Hepatic stellate cell (primary cell): Measurements from ENCODE around the gene CSNK1G2.
A peak's percentile ranks its signal among the peaks of the same experiment; 100 is the strongest.

Experiments
- DNase-seq: peaks from one replicate; pipeline ENCODE4 v3.0.0; 2011; ENCODE audit warnings: low spot score

Gene CSNK1G2

DNA sequence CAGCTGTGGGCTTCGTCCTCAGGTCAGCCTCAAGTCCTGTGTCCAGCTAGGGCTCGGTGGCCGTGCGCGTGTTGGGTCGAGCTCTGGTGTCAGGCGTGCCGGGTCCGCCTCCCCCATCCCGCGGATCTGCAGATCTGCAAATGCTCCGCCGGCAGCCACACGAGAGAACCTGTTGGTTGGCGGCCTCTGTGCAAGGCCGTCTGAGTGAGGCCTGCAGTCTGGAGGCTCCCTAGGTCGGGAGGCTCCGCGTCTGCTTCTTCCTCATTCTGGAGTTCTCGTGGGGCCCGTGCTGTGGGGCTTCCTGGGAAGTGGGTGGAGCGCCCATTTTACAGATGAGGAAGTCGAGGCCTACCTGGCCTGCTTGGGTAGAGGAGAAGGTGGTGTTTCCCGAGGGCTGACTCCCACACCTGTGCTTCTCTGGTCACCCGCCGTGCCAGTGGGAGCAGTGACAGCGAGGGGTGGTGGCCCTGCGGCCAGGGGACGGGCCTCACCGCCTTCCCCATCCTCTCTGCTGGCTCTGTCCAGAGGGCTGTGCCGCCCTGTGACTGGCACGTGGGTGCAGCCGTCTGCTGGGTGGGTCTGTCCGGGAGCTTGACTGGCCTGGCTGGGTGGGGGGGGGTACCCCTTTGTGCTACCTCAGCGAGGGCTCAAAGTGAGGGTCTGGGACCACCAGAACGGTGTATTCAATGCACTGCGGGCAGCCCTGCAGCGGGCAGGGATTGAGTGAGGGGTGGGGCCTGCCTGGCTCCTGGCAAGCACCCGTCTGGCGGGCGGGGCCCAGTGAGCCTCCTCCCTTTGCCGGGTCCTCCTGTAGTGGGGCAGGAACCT, 3.3 kb downstream of the CSNK1G2 start:
- DNase-seq: no peak

DNA sequence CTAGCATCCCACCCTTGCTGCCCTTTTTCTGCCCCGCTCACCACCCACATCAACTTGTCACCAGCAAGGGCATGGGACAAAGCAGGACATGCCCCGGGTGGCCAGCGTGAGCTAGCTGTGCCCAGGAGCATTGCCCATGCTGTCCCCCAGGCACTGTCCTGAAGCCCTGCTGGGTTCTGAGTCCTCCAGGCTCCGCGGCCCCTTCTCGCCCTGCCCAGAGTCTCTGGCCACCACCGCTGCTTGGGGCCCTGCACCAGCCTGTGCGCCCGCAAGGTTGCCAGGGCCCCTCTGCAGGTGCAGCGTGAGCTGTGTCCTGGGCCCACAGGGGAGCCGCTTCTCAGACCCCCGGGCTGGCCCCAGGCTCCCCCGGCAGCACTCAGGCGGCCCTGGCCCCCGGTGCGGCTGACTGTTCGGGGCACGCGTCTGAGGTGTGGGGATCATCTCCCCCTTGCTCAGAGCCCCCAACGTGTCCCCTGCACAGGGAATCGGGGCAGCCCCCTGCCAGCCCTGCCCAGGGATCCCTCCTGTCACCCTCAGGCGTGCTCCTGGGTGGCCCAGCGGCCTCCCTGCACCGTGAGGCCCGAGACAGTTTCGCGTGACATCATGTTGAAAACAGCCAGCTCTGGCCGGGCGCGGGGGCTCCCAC, 4.1 kb downstream of the CSNK1G2 start:
- DNase-seq: no peak

DNA sequence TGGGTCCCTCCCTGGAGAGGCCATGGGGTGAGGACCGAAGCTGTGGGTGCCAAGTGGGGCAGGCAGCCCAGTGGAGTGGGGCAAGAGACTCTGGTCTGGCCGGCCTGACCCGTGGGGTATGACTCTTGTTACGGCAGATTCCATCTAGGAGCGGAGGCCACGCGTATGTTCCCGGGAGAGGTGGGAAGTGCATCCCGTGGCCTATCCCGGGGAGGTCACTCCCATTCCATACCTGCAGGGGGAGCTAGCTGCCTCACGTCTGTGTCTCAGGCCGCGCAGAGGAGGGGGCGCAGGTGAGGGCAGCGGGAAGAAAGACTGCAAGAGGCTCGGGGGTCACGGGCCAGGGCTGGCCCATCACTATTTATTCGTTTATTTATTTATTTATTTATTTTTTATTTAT, 4.9 kb downstream of the CSNK1G2 start:
- DNase-seq: peak; percentile 51

DNA sequence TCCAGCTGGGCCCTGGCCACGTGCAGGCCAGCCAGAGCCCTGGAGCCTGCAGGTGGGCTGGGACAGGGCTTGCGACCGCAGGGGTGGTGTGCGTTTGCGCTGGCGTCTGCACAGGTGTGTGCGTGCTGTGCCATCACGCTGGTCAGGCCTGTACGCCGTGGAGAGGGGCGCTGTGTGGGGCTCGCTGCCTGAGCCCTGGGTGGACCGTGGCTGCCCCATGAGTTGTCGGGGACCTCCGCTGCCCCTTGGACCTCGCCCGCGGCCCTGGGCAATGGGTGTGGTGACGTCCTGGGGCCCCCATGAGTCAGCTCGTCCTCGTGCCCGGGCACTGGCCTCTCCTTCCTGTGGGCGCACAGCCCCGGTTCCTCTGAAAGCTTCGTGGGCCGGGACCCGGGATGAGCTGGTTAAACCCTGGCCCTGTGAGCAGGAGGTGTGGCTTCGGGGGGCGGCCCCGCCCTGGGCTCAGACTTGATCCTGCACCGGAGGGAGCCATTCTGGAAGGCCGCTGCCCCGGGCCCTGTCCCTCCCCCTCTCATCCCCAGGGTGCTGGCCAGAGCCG, 6.8 kb downstream of the CSNK1G2 start:
- DNase-seq: no peak

DNA sequence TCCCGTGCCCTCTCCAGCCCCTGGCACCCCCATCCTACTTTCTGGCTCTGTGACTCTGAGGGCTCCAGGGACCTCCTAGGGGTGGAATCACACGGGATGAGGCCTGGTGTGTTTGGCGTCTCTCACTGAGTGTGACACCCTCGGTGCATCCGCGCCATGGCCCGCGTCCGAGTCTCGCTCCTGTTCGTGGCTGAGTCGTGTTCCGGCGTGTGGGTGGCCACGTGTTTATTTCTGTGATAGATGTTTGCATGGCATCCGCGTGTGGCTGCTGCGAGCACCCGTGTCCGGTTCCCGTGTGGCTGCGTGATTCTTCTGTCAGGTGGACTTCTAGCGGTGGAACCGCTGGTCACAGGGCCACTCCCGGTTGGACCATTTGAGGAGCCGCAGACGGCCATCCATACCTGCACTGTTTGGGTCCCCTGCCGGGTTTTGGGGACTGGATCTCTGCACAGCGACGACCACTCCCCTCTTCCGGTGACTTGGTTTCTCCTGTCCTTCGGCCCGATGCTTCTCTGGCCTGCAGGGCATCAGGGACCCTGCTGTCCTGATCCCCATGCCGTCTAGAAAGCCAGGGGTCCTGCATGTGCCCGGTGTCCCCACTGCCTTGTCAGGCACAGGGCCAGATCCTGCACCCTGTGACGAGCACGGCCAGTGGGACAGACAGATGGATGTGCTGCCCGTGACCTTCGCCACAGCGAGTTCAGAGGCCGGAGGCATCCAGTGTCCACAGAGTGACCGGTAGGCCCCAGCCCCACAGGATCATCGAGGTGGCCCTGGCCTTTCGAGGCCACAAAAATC, 8.5 kb downstream of the CSNK1G2 start:
- DNase-seq: no peak

DNA sequence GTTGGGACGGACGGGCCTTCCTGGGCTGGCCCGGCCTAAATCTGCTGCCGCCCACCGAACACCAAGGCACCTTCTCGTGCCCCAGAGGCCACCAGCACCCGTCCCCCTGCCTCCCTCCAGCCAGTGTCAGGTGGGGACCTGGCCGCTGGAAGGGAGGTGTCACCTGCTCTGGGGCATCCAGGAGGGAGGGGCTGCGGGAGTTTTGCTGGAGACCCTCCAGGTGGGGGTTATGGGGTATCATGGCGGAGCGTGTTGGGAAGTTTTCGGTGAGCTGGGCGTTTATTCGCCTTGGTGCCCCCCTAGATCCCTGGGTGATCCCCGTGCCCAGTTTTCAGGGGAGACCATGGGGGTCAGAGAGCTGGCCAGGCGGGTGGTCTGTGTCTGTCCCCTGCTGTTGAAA, 9.7 kb downstream of the CSNK1G2 start:
- no peak for DNase-seq

DNA sequence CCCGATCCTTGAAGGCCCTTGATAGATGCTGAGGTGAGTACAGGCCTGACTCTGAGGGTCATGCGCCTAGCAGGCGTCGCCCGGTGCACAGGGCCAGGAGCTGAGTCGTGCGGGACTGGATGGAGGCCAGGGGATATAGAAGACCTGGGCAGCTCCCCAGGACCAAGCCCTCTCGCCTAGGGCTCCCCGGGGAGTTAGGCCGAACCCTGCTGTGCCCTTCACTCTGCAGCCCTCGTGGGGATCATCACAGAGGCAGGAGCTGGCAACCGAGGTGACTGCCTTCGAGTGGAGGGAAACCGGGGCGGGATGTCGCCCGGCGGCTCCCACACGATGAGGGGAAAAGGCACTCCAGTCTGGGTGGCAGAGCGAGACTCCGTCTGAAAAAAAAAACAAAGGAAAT, 11.7 kb downstream of the CSNK1G2 start:
- no peak for DNase-seq

DNA sequence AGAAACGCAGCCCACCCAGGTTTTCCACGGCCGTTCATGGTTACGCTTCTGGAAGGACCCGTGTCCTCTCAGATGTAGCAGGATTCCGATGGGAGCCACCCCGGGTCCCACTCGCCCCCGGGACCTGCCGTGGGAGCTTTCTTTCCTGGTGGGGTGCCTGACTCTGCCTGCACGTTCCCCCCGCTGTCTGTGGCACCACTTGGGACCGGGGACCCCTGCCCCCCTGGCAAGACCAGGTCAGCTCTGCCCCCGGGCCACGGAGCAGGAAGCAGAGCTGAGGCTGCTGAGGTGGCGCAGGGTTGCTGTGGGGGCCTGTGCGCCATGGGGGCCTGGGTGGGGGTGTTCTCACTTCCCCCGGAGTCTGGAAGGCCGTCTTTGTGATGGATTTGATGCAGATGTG, 12.1 kb downstream of the CSNK1G2 start:
- no peak for DNase-seq

DNA sequence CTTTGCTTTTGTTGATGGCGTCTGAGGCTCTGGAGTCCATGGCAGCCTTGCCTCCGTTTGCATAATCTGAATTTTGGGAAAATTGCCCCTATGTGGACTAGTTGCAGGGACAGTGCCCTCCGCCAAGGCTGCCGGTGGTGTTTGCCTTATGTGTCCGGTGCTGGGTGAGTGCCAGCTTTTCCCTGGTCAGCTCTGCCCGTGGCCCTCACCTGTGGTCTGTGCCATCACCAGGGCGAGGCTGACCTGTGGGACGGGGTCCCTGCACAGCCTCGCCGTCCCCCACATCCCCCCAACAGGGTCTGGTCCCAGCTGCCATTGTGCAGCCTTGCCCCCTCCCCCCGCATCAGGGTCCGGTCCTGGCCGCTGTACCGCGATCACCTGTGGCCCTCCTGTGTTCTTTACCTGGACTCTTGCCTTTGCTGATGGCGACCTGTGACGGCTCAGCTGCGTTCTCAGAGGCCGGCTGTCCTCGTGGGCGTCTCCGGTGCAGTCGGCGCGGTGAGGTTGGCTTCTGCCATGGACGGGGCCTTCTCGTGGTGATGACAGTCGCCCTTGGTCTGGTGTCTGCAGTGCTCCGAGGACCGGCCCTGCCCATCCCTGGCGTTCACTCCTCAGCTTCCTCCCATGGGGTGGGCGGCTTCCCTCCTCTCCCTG, 12.6 kb downstream of the CSNK1G2 start:
- no peak for DNase-seq

DNA sequence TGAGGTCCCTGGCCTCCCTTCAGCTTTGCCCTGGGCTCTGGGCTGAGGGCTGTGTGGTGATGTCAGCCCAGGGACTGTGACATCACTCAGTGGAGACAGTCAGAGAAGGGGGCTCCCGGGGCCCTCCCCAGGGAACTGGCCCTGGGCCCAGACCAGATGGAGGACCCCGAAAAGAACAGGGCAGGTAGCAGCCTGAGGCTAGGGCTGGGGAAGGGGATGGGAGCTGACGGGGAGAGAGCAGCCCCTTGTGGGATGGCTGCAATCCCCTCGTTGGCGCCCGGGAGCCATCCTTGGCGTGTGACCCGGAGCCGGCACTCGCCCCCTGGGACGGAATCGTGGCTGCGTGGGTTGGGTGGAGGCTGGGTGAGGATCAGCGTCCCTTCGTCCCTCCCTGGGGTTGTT, 13.6 kb downstream of the CSNK1G2 start:
- no peak for DNase-seq

DNA sequence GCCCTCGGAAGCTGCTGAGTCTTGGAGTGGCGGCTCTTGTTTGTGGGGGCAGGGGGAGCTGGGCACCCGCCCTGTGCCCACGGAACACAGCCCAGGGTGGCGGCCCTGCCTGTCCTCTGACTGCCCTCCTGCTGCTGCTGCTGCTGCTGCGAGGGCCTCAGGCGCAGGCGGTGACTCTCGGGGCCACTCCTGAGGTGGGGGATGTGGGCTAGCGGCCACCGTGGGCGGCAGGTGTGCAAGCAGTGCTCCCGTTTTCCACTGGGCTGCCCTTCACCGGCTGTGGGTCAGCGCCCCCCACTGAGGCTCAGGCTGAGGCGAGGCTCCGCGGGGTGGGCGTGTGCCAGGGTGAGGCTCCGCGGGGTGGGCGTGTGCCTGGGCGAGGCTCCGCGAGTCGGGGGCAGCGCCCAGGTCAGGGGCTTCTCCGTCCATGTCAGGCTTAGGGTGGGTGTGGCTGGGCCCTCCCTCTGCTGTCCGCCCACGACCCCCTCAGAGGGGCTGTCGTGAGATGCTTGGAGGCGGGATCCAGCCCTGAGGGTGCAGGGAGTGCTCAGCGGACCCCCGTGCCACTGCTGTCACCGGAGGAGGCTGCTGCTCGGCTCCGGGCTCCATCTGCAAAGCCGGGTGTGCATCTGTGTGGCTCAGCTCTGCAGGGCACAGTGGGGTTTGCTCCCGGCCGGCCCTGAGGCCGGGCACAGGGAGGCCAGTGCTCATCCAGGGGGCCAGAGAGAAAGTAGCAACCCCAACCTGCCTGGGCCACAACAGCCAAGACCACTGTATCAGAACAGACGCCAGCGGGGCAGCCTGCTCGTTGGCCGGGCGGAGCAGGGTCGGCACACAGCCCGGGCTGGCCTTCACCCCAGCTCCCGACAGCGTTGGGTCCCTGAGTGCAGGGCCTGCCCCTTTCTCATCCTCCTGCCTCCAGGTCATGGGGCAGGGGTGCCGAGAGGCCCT, 14.5 kb downstream of the CSNK1G2 start:
- no peak for DNase-seq

DNA sequence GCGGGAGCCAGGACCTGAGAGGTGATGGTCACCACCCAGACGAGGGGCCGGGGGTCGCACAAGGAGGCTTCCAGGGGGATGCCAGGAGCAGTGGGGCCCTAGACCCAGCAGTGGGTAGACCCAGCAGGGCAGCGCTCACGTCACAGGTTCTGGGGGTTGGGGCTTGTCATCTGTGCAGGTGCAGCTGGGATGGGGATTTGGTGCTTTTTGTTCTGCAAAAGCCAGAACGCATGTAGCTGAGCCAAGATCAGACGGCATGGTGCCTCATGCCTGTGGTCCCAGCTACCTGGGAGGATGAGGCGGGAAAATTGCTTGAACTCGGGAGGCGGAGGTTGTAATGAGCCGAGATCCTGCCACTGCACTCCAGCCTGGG, 15.1 kb downstream of the CSNK1G2 start:
- no peak for DNase-seq

DNA sequence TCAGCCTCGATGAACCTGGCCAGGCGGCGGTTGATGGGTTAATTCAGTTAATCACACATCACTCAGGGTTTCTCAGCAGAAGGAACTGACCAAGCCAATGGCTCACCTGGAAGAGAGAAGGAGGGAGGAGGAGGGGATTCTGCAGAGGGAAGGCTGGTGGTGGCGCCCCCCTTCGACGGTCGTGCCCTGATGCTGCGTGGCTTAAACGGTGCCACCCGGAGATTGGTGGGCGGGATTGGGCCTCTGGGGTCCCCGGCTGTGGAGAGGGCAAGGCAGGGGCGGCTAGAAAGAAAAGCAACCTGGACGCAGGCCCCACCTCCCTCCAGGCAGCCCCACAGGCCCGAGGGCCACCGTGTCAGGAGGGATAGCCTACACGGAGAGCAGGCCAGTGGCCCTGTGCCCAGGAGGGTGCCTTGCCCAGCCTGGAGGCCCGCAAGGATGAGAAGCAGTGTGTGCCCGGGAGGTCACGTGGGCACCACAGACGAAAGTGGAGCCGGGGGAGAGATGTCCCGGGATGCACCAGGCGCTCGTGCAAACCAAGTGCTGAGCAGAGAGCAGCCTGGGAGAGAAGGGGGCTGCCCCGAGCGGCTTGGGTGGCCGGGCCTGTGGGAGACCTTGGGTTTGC, 16.0 kb downstream of the CSNK1G2 start:
- DNase-seq: no peak

DNA sequence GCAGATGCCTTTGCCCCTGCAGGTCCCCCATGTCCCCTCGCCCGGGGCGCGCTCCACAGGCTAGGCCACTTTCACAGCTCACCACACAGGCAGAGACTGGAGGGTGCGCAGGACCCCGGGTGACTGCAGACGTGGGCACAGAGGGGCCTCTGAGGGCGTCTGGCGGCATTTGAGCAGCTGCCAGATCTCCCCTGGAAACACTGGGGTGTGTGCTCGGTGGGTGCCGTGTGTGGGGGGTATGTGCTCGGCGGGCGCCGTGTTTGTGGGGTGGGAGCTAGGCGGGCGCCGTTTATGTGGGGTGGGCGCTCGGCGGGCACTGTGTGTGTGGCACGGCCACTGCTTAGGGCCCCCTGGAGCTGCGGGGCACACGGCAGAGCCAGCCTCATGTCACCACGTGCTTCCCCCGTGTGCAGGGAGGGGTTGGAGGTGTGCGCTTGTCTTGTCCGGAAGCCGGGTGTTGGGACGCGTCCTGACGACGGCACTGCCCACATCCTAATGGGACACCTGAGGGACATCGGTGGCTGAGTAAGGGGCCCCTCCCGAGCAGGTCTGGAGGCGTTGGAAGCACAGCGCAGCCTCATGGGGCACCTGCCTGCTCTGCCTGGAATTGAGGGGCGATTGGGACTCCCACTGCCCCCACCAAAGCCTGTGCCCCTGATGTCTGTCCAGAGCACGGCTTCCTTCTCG, 16.7 kb downstream of the CSNK1G2 start:
- no peak for DNase-seq

DNA sequence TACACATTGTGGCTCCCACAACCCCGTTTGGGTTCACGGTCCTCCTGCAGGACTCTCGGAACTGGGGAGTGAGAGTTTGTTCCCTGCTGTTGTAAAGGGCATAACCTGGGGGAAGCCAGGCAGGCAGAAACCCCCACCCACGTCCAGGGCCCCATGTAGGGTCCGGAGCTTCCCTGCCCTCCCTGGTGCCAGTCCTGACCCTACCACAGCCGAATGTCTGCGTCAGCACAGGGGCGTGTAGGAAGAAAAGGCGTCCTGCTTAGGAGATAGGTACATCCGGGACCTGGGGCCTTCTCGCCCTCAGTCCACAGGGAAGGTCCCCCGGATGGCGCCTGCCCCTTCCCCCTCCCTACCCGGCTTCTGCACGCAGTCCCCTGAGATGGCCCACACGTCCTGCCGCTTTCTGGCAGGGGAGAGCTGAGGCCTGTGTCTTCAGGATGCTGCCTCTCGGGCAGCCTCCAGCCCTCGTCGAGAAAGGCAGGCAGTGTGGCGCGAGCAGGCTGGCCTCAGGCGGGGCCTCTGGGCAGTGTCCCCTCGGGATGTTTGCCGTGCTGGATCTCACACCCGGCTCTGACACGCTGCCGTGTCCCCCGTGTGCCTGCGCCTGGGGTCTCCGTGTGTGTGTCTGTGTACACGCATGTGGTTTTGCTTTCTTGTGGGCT, 19.1 kb downstream of the CSNK1G2 start:
- DNase-seq: no peak

DNA sequence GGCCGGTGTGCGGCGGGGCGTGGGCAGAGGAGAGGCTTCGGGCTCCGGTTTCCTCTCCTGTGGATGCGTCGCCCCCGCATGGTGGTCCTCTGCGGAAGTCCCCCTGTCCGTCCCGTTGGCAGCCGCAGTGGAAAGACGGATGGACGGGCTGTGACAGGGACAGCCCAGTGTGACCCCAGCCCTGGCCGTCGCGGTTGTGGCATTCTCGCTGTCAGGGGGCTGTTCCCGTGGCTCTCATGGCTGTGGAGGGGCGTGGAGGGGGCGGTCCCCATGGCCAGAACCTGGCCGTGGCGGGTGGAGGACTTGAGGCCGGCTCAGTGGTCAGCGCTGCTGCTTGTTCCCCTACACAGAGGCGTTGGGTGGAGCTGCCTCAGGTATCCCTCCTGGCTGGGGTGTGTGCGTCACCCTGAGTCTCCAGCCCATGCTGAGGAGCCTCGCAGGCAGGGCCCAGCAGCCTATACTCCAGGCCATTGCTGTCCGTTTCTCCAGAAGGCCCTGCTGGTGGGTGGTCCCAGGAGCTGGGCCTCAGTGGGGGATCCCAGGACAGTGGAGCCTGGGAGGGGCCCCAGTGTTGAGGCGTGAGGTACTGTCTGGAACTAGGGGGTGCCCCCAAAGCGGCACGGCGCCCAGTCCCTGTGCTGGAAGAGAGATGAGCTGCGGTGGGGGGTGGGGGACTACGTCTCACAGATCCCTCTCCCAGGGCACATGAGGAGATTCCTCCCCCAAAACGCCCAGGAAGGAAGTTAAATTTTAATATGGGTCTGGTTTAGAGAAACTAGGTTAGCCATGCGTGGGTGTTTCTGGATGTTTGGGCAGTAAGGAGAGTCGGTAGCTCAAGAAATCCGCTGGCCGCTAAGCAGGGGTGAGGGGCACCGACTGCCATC, 20.3 kb downstream of the CSNK1G2 start:
- no peak for DNase-seq

DNA sequence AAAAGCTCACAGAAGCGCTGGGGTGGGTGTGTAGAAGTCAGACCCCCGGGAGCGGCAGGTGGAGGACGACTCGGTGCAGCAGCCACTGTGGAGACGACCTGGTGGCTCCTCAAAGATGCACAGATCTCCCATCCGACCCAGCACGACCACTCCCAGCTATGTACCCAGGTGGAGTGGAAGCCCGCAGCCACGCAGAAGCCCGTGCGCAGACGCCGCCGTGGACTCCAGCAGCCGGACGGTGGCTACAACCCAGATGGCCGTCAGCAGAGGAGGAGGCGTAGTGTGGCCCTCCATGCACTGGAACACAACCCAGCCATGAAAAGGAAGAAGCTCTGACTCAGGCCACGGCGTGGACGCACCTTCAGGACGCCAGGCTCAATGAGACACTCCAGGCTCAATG, 21.7 kb downstream of the CSNK1G2 start:
- no peak for DNase-seq

DNA sequence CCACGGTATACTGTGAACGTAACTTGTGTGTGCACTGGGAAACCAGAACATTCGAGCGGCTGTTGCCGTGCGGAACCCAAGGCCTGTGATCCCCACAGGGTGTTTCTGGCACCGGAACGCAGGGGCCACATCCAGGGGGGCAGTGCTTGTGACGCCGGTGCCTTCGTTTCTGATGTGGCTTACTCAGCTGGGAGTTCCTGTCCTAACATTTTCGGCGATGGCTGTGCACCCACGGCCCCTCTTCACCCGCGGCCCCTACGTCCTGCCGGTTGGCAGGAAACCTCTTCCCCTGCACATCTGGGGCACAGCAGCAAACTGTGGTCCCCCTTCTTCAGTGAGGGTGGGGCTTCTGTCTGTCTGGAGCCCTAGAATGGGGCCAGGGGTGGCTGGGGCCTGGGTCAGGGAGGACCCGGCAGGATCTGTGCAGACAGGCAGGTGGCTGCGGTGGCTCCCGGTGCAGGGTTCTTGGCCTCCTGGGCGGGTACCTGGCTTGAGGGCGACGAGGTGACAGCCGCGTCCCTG, 26.2 kb downstream of the CSNK1G2 start:
- no peak for DNase-seq
